GM21576 (cell line): ENCODE measurements around the gene RYR1.

Experiments used
- ATAC-seq: cut with Tn5 transposase; IDR thresholded peaks from one replicate; pipeline ENCODE4 v1.9.1; 2021; ENCODE audit warnings: mild to moderate bottlenecking, moderate library complexity; ENCODE audit not compliant: unreplicated experiment

Gene RYR1

GRCh38 chr19:38433268-38433733 lies at the start of gene RYR1:
Gene RYR1, plus strand, starts transcription at chr19:38433691. Its CDS starts 139 bp downstream, at chr19:38433830.
- ATAC-seq, result no peak

DNA sequence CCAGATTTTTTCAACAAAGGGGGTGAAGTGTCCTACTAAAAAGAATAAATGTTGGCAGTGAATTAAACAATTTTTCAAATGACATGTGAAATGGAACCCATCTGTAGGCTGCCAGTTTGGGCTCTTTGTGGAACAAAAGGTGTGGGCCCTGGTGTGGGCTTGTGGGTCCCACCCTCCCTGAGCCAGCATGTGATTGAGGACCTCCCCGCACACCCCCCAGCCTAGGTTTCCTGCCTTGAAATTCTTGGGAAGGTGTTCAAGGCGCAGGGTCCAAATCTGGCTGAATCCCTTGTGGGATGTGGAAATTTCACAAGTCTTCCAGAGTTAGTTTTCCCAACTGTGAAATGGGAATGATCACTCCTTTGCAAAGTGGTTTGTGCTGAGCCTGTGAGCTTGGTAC lies 49.7 kb upstream of the RYR1 start:
- no peak for ATAC-seq

GRCh38 chr19:38384209-38385027 lies 49.1 kb upstream of the RYR1 start:
- no peak for ATAC-seq

DNA sequence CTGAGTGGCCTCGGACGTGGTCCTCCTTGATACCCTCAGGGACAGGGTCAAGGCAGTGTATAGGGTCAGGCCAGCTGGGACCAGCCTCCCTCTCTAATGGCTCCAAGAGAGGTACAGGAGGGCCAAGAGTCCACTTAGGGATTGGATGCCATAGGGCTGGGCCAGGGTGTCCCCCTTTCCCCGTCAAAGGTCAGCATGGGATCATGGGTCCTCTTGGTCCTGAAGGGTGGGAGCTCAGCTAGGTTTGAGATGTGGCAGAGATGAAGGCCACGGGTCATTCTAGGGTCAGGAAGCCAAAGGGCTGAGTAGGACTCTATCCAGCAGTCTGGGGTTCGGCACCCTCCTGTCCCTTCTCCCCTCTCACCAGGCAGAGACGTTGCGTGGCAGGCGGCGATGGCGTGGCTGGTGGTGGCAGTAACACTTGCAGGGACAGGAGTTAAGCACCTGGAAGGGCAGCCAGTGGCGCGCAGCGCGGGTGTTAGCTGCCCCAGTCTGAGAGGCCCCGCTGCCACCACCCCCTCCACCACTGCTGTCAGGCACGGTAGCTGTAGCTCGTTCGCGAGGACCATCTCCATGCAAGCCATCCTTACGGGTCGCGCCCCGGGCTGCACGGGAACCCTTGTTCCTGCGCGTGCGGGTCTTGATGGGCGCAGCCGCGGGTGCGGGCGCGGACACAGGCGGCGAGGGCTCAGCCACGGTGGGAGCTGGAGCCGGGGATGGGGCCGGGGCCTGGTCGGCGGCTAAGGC lies 48.3 kb upstream of the RYR1 start:
- no peak for ATAC-seq

DNA sequence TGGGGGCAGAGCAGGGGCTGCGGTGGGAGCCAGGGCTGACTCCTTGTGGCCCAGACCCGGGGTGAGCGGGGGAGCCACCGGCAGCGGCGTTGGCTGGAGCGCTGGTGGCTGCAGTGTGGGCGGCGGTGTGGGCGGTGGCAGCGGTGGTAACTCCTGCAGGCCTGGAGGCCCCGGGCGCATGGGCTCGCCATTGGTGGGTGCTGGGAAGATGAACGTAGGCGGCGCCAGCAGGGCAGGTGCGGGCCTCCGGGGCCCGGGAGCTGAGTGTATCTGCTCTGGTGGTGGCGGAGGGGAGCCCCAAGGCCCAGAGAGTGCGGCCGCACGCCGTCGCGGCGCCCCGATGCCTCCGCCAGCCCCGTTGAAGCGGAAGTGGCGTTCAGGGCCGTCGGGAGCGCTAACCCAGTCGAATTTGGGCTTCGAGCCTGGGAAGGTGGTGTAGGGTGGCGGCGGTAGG lies 47.7 kb upstream of the RYR1 start:
- ATAC-seq, result no peak

DNA sequence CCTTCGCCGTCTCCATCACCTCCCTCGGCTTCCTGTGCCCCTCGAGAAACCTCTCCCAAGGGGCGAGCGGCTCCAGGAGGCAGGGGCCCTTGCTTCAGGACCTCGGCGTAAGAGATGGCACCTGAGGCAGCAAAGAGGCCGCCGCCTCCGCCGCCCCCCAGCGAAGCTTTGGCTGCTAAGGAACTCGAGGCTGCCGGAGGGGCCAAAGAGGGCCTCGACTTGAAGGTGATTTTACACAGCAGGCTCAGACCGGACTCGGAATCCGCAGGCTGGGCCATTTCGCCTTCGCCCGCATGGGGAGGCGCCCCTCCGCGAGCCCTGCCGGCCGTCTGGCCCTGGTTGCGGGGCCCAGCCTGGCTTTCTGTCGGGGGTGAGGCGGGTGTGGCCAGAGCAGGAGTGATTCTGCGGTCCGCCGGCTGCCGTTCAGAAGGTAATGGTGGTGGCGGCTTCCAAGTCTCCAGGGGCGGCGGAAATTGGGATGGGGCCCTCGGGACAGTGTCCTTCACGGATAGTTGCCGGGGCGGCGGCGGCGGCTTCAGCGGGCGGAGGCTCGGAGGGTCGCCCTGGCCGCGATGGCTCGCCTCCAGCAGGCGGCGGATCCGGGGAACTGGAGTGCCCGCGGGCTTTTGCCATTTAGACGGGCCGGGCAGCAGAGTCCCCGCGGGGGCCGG lies 47.1 kb upstream of the RYR1 start:
- no peak for ATAC-seq

- no peak for ATAC-seq
Observed at GRCh38 chr19:38386971-38387549, 46.4 kb upstream of the RYR1 start.

DNA sequence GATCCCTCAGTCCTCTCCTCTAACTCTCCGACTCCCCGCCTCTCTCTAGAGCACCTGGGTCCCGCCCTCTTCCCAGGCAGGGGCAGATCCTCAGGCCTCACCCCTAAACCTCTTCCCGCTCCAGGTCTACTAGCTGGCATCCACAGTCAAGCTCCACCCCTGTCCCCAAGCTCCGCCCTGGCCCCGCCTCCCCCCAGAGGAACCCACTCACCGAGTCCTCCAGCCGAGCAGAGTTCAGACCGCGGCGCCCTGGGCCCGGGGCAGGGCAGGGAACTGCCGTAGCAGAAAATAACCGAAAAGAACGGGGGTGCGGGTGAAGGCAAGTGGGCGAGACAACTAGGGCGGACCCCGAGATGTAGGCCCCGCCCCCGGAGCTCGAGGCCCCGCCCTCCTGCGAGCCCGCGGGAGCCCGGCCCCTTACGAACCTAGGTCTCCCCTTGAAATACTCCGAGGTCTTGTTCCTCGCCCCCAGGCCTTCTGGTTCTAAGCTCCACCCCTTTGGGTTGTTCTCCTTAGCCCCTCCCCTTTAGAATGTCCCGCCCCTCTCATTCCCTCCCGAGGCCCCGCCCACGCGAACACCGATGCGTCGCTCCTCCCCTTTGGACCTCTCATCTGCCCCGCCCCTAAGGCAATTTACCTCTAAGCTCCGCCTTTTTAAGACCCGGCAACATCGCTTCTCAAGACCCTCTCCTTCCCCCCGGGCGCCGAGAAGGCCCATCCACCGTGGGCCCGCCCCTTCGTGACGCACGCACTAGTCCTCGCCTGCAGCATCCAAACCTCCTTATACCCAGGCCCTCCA lies 45.7 kb upstream of the RYR1 start, which contains the start of gene GGN:
Gene GGN, minus strand, starts transcription at position 485 of the 799 bp plus-strand sequence. CDS start 773 bp downstream, outside the sequence.
- peak; percentile 45 for ATAC-seq

GRCh38 chr19:38388349-38389100 lies 45.0 kb upstream of the RYR1 start, which contains the start of gene SPRED3:
Gene SPRED3, plus strand, starts transcription at chr19:38388697. Its CDS starts 1,606 bp downstream, at chr19:38390303.
- ATAC-seq, result no peak

GRCh38 chr19:38389101-38389925 lies 44.2 kb upstream of the RYR1 start:
- ATAC-seq, result no peak

- ATAC-seq, result no peak
Observed at GRCh38 chr19:38389957-38390924, 43.2 kb upstream of the RYR1 start.

DNA sequence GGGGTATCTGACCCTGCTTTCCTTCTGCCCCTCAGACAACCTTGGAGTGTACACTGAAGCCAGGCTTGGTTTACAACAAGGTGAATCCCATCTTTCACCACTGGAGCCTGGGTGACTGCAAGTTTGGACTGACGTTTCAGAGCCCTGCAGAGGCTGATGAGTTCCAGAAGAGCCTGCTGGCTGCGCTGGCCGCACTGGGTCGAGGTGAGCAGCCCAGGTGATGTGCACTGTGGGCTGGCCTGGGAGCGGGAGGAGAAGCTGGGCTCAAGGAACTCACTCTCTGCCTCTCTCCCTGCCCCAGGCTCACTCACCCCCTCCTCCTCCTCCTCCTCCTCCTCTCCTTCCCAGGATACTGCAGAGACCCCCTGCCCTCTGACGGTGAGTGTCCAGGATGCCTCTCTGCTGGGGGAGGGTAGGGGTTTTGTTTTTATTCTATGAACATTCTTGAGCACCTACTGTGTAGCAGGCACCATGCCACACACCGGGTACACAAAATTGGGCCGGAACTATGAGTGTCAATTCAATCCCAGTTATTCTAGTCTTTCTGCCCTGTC lies 41.5 kb upstream of the RYR1 start:
- ATAC-seq, result no peak

- ATAC-seq, result no peak
Observed at GRCh38 chr19:38392707-38393308, 40.7 kb upstream of the RYR1 start.

DNA sequence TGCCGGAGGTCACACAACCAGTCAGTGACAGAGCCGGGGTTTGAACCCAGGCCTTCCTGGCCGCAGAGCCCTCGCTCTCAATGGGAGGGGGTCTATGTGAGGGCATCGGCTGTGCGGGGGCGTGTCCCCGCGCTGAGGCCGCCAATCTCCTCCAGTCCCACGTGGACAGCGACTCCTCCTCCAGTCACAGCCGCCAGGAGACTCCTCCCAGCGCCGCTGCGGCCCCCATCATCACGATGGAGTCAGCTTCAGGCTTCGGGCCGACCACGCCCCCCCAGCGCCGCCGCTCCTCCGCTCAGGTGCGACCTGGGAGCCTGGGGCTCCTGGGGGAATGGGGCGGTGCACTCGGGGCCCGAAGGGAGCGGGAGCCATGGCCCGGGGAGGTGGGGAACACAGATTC lies 39.0 kb upstream of the RYR1 start:
- no peak for ATAC-seq

DNA sequence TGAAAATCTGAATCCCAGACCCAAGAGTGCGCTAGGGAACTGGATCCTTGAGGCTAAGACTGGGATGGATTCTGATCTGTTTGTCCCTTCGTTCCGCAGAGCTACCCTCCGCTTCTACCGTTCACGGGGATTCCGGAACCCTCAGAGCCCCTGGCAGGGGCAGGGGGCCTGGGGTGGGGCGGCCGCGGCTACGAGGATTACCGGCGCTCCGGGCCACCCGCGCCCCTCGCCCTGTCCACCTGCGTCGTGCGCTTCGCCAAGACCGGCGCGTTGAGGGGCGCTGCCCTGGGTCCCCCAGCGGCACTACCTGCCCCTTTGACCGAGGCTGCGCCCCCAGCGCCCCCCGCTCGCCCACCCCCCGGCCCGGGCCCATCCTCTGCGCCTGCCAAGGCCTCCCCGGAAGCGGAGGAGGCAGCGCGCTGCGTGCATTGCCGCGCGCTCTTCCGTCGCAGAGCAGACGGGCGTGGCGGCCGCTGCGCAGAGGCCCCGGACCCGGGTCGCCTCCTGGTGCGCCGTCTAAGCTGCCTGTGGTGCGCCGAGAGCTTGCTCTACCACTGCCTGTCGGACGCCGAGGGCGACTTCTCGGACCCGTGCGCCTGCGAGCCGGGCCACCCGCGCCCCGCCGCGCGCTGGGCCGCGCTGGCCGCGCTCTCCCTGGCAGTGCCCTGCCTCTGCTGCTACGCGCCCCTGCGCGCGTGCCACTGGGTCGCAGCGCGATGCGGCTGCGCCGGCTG lies 37.9 kb upstream of the RYR1 start:
- ATAC-seq, result no peak

DNA sequence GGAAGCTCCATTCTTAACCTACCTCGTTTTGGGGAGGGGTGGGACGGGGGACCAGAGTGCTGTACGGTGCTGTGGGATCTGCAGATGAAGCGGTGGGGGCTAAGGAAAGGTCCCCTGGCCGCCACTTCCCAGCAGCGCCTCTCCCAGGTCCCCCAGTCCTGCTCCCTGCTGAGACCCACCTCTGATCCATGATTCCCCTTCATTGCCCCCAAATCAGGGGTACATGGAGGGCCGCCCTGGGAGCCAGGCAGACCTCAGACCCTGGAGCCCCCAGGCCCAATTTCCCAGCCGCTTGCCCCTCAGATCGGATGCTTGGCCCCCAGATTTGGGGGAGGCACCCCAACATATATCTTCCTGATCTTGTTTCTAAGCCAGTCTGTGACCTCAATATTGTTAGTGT lies 34.4 kb upstream of the RYR1 start:
- no peak for ATAC-seq
